ENCODE measurements around the gene RUFY1.
"Not testable (repeated sequence)": the region's sequence is repeated elsewhere in the genome, so short reads cannot be mapped to it uniquely, and the experiment has no call there.

Gene RUFY1

GRCh38 chr5:179643141-179643920 lies 93.0 kb downstream of the RUFY1 start:
- H3K27me3 Mint-ChIP-seq; H3K4me3 Mint-ChIP-seq; H3K9me3 Mint-ChIP-seq (ENCODE audit: low read depth); H3K27ac Mint-ChIP-seq; H3K4me1 Mint-ChIP-seq (ENCODE audit: low read depth); H3K36me3 Mint-ChIP-seq: not testable (repeated sequence)

- not testable (repeated sequence) for H3K4me1 Mint-ChIP-seq (ENCODE audit: low read depth); H3K36me3 Mint-ChIP-seq; H3K27ac Mint-ChIP-seq; H3K27me3 Mint-ChIP-seq; H3K4me3 Mint-ChIP-seq; H3K9me3 Mint-ChIP-seq (ENCODE audit: low read depth)
Observed at GRCh38 chr5:179644766-179645165, 94.4 kb downstream of the RUFY1 start.

GRCh38 chr5:179648410-179648809 lies 98.1 kb downstream of the RUFY1 start:
- H3K9me3 Mint-ChIP-seq (ENCODE audit: low read depth) = no peaks in the 10 kb centered on the region
- no peak overlapping the region for H3K4me3 Mint-ChIP-seq
- no peaks in the 10 kb centered on the region for H3K27me3 Mint-ChIP-seq
- H3K27ac Mint-ChIP-seq = no peak overlapping the region
- H3K4me1 Mint-ChIP-seq (ENCODE audit: low read depth) = no peaks in the 10 kb centered on the region
- no peaks in the 10 kb centered on the region for H3K36me3 Mint-ChIP-seq

- H3K4me3 Mint-ChIP-seq; H3K27ac Mint-ChIP-seq; H3K9me3 Mint-ChIP-seq (ENCODE audit: low read depth); H3K36me3 Mint-ChIP-seq; H3K27me3 Mint-ChIP-seq; H3K4me1 Mint-ChIP-seq (ENCODE audit: low read depth): not testable (repeated sequence)
Observed at GRCh38 chr5:179649166-179649703, 98.9 kb downstream of the RUFY1 start.

GRCh38 chr5:179650245-179650644 lies 99.9 kb downstream of the RUFY1 start:
- not testable (repeated sequence) for H3K4me3 Mint-ChIP-seq; H3K4me1 Mint-ChIP-seq (ENCODE audit: low read depth); H3K9me3 Mint-ChIP-seq (ENCODE audit: low read depth); H3K36me3 Mint-ChIP-seq; H3K27ac Mint-ChIP-seq; H3K27me3 Mint-ChIP-seq

GRCh38 chr5:179653135-179653534 lies 102.8 kb downstream of the RUFY1 start:
- not testable (repeated sequence) for H3K36me3 Mint-ChIP-seq; H3K27ac Mint-ChIP-seq; H3K4me3 Mint-ChIP-seq; H3K9me3 Mint-ChIP-seq (ENCODE audit: low read depth); H3K4me1 Mint-ChIP-seq (ENCODE audit: low read depth); H3K27me3 Mint-ChIP-seq

GRCh38 chr5:179657302-179658178 lies 107.2 kb downstream of the RUFY1 start:
- not testable (repeated sequence) for H3K4me3 Mint-ChIP-seq; H3K9me3 Mint-ChIP-seq (ENCODE audit: low read depth); H3K27me3 Mint-ChIP-seq; H3K36me3 Mint-ChIP-seq; H3K4me1 Mint-ChIP-seq (ENCODE audit: low read depth); H3K27ac Mint-ChIP-seq

GRCh38 chr5:179658179-179658856 lies 108.0 kb downstream of the RUFY1 start:
- H3K9me3 Mint-ChIP-seq (ENCODE audit: low read depth); H3K36me3 Mint-ChIP-seq; H3K4me1 Mint-ChIP-seq (ENCODE audit: low read depth); H3K27me3 Mint-ChIP-seq: not testable (repeated sequence)
- Mint-ChIP-seq H3K27ac (peak overlapping the region; percentile 50), H3K4me3 (peak overlapping the region; percentile 82)

All from activated naive CD8-positive, alpha-beta T cell (primary cell).